DOHH2 (cell line): Measurements from ENCODE around the gene SLC8A1.

ENCODE experiments used
- EZH2phosphoT487 ChIP-seq: fragments of 200-600 bp; sonication (generic); IDR thresholded peaks from 2 replicates; pipeline ENCODE4 v1.6.1; 2017; ENCODE audit warnings: borderline replicate concordance, mild to moderate bottlenecking, antibody characterized with exemption, low read length, moderate library complexity, mixed read lengths
- TF ChIP-seq, protein P1 (sequence below): fragments of 200-600 bp; sonication (generic); IDR thresholded peaks from one replicate; pipeline ENCODE4 v1.5.1; 2014; ENCODE audit warnings: antibody characterized with exemption, mild to moderate bottlenecking, low read depth, low read length; ENCODE audit not compliant: poor library complexity, severe bottlenecking

DNA sequence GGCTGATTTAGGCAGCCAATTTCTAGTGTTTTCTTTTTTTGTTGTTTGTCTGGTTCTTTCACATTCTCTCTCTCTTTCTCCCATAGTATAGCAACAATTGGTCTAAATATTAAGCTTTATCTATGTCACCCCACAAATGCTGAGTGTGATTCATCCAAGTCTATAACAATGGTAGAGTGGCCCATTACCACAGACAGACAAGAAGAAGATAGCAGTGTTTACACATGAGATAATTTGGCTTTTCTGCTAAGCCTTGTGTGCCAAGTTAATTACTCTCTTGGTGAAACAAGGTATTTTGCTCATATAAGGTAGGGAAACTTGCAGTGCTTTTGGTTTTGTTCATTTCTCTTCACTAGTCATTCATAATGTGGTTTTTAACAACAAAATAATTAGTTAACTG is 166.5 kb downstream of the SLC8A1 start:
- TF ChIP-seq, protein P1, sequence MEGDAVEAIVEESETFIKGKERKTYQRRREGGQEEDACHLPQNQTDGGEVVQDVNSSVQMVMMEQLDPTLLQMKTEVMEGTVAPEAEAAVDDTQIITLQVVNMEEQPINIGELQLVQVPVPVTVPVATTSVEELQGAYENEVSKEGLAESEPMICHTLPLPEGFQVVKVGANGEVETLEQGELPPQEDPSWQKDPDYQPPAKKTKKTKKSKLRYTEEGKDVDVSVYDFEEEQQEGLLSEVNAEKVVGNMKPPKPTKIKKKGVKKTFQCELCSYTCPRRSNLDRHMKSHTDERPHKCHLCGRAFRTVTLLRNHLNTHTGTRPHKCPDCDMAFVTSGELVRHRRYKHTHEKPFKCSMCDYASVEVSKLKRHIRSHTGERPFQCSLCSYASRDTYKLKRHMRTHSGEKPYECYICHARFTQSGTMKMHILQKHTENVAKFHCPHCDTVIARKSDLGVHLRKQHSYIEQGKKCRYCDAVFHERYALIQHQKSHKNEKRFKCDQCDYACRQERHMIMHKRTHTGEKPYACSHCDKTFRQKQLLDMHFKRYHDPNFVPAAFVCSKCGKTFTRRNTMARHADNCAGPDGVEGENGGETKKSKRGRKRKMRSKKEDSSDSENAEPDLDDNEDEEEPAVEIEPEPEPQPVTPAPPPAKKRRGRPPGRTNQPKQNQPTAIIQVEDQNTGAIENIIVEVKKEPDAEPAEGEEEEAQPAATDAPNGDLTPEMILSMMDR: no peak
- no peak for TF ChIP-seq EZH2phosphoT487
